ENCODE measurements around the gene CXCL11.
"Not testable (repeated sequence)": the region's sequence is repeated elsewhere in the genome, so short reads cannot be mapped to it uniquely, and the experiment has no call there.

Gene CXCL11

GRCh38 chr4:76042241-76042998, 6.5 kb upstream of the CXCL11 start:
- not testable (repeated sequence) for DNase-seq (ENCODE audit: low read depth in 2 of 2)

DNA sequence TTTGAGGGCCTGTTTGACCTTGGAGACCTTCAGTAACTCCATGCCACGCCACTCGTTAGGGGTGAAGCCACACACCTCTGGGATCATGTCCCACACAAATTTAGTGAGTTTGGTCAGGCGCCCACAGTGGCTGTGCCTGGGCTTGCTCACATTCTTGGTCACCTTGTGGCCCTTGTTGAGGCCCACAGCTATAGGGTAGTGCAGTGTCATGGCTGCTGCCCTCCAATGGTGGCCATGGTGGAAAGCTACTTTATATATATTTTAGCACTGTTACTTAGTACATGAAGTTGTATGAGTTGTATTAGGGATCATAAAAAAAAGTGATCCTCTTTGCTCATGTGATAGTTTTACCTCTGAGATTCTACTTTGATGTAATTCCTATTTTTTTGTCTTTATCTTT, 985 bp upstream of the CXCL11 start:
- DNase-seq (ENCODE audit: low read depth in 2 of 2) = no peak

DNA sequence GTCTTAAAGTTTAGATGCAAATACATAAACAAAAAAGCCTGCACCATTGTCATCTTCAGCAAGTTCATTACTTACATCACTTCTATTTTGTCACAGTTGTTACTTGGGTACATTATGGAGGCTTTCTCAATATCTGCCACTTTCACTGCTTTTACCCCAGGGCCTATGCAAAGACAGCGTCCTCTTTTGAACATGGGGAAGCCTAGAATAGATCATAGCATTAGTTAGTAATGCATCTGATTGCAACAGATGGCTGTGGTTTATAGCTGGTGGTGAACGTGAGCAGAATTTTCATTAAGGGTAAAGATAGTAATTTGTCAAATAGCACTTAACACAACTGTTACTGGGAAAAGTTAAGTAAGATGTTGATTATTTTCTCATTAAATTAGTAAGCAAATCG, 729 bp downstream of the CXCL11 start:
- no peak for DNase-seq (ENCODE audit: low read depth in 2 of 2)

GRCh38 chr4:76029300-76029699, 6.6 kb downstream of the CXCL11 start:
- DNase-seq (ENCODE audit: low read depth in 2 of 2) = no peak

DNA sequence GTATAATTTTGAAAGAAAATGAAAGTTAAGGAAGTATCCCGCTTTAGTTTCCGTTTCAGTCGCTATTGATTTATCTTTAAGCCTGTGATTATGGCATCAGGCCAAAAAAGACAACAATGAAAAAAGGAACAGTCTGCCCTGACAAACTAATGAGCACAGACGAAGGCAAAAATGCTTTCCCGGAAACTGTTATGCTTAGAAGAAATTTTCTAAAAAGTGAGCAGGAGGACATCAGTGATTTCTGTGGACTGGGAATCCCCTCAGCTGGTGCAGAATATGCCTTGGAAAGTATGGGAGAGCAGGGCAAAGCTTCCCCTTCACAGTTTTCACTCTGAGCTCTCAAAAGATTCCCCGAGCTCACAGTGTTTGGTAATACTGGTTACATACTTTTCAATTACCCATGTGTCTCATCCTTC, 7.5 kb downstream of the CXCL11 start:
- no peak for DNase-seq (ENCODE audit: low read depth in 2 of 2)

- no peak for DNase-seq (ENCODE audit: low read depth in 2 of 2)
Measured at GRCh38 chr4:76024065-76024464, 11.8 kb downstream of the CXCL11 start.

- no peak for DNase-seq (ENCODE audit: low read depth in 2 of 2)
Measured at GRCh38 chr4:76023389-76023788, 12.5 kb downstream of the CXCL11 start, which contains the start of gene CXCL10. Gene CXCL10, minus strand, starts transcription at chr4:76023497. Its CDS starts 66 bp downstream, at chr4:76023431.

- DNase-seq (ENCODE audit: low read depth in 2 of 2) = no peak
Measured at GRCh38 chr4:76022677-76023076, 13.2 kb downstream of the CXCL11 start.

DNA sequence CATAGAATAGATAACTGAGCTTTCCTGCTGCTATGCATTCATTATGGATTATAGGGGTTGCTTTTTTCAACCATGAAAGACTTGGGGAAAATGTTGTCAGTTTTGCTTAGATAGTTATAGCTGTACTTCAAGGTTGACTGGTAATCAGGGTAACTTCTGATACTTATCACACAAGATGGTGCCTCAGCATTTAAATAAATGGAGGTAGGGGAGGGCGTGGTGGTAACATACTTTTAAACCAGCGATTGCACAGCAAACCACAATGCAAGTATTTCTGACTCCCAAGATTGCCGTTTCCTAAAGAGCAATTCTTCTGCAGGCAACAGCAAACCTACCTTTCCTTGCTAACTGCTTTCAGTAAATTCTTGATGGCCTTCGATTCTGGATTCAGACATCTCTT, 13.8 kb downstream of the CXCL11 start:
- no peak for DNase-seq (ENCODE audit: low read depth in 2 of 2)

DNA sequence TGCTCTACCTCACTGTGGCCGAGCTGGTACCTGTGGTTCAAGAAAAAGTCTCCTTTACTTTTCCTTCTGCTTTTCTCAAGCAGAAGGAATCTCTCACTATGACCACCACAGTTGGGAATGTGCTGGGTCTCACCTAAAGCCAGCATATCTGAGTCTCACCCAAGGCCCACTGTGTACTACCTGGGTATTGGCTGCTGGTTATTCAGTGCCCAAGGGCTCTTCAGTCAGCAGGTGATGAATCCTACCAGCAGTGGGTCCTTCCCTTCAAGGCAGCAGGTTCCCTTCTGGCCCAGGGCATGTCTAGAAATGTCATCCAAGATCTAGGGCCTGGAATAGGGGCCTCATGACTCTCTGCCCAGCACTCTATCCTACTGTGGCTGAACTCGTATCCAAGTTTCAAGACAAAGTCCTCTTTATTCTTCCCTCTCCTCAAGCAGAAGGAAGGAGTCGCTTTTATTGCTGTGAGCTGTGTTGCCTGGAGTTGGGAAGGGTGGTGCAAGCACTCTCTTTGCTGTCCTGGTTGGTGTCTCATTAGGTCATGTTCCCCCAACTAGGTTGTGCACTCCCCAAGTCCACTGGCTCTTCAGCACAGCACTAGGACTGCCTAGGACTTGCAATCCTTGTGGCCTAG, 18.7 kb downstream of the CXCL11 start:
- no peak for DNase-seq (ENCODE audit: low read depth in 2 of 2)

DNA sequence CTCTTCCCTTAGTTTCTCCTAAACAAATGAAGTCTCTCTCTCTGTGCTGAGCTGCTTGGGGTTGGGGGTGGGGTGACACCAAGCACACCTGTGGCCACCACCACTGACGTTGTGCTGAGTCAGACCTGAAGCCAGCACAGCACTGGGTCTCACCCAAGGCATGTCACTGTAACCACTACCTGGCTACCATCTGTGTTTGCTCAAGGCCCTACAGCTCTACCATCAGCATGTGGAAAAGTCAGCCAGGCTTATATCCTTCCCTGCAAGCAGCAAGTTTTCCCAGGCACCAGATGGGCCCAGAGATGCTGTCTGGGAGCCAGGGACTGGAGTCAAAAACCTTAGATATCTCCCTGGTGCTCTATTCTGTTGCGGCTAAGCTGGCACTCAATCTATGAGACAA, 19.5 kb downstream of the CXCL11 start:
- DNase-seq (ENCODE audit: low read depth in 2 of 2) = no peak

GRCh38 chr4:76013540-76013939, 22.3 kb downstream of the CXCL11 start:
- no peak for DNase-seq (ENCODE audit: low read depth in 2 of 2)

- no peak for DNase-seq (ENCODE audit: low read depth in 2 of 2)
Measured at GRCh38 chr4:76012388-76012801, 23.5 kb downstream of the CXCL11 start.

- DNase-seq (ENCODE audit: low read depth in 2 of 2) = no peak
Measured at GRCh38 chr4:76011700-76012387, 24.0 kb downstream of the CXCL11 start.

- no peak for DNase-seq (ENCODE audit: low read depth in 2 of 2)
Measured at GRCh38 chr4:76011018-76011670, 24.7 kb downstream of the CXCL11 start.

DNA sequence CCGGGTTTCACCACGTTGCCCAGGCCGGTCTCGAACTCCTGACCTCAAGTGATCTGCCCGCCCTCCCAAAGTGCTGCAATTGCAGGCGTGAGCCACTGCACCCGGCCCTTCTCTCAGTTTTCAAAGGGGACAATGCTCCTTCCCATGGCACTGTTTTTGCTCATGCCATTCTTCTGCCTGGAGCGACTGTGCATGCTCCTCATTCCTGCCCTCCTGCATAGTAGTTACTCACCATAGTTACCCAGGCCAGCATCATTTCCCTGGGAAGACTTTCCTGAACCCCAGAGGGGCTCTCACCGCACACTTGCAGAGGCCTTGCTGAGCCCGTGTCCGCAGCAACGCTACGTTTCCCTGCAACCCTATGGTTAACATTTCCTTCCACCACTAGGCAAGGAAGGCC, 25.3 kb downstream of the CXCL11 start:
- DNase-seq (ENCODE audit: low read depth in 2 of 2) = no peak

- no peak for DNase-seq (ENCODE audit: low read depth in 2 of 2)
Measured at GRCh38 chr4:76009311-76009710, 26.6 kb downstream of the CXCL11 start.

DNA sequence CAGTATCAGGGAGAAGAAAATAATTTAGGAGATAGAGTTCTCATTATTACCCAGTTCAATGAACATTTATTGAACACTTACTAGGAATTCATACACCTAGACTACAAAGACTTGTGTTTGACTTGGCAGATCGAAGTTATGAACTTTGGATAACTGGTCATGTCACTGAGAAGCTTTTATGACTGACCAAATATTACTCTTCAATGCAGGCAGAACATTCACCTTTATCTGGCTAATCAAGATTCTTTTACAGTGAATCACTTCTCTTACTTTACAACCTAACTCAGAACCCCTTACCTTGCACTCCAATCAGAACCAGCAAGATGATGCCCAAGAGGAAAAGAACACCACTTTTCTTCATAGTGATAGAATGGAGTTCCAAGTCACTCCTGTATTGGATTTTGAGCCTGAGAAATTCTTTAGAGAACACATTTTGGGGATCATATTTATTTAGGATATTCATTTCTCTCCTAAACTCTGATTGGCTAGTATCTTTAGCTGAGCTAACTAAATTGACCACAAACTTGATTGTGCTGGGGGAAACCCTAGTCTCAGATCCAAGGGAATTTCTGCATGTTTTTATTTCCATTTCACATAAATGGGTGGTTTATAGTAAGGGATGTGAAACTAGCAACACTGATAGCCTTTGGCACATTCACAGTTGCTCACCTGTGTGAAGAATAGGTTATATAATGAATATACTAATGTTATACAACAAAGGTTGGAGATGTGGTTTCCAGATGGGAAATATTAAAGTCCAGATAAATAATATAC, 28.6 kb downstream of the CXCL11 start, which contains the start of gene CXCL9:
TSS of gene CXCL9 (minus strand) at position 421 of the 774 bp plus-strand sequence. CDS start at position 361, 60 bp downstream.
- DNase-seq (ENCODE audit: low read depth in 2 of 2) = no peak

GRCh38 chr4:76003620-76004019, 32.2 kb downstream of the CXCL11 start:
- no peak for DNase-seq (ENCODE audit: low read depth in 2 of 2)

DNA sequence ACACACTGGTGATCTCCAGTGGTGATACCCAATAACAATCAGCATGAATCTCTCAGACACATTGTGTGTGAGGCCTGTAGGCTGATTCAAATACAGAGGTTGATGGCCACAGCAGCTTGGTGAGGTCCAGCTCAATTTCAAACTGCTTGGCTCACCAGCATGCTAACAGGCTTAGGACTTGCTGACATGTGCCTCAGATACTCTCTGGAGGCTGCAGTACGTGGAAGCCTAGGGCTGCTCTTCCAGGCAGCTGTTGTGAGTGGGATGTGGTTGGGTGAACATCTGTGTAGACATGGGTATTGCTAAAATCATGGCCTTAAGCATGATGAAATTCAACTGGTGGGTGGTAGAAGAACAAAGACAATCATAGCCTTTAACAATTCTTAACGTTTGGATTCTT, 32.8 kb downstream of the CXCL11 start:
- DNase-seq (ENCODE audit: low read depth in 2 of 2) = no peak

- DNase-seq (ENCODE audit: low read depth in 2 of 2) = no peak
Measured at GRCh38 chr4:76002176-76002575, 33.7 kb downstream of the CXCL11 start.
